Ovary (tissue), 9 donors: ENCODE results near the gene MELK. TPM values are rescaled to one million over a fixed set of nuclear protein-coding genes. Genes with fewer than 3 reads are reported as not detected.

Experiments used
- DNase-seq, 5 donors: peaks; one replicate each; pipeline ENCODE4 v3.0.0-alpha.2; 2019 to 2020
- H3K27ac ChIP-seq, 2 donors: fragments of 200-600 bp; one replicate each; pipeline versions ENCODE4 v1.5.1 to v1.8.0; 2019 to 2022
- H3K27me3 ChIP-seq: fragments of 200-600 bp; one replicate; pipeline ENCODE4 v1.8.0; 2022
- H3K36me3 ChIP-seq: fragments of 200-600 bp; sonication (generic); one replicate; pipeline ENCODE4 v1.5.1; 2019
- H3K4me1 ChIP-seq: one replicate; pipeline ENCODE4 v1.8.1; 2013; ENCODE audit warnings: mild to moderate bottlenecking, moderate library complexity; ENCODE audit not compliant: insufficient read depth
- H3K4me3 ChIP-seq: fragments of 200-600 bp; sonication (generic); one replicate; pipeline ENCODE4 v1.5.1; 2017
- H3K9me3 ChIP-seq, 2 donors: fragments of 200-600 bp in 1 of 2; sonication (generic) in 1 of 2; one replicate each; pipeline versions ENCODE4 v1.5.1 to v1.8.1; 2013 to 2019; ENCODE audit warnings: mild to moderate bottlenecking in 1 of 2, moderate library complexity in 1 of 2
- EP300 ChIP-seq: sonication (generic); formaldehyde crosslinking; IDR thresholded peaks from one replicate; pipeline ENCODE4 v1.6.1; 2017; ENCODE audit warnings: antibody characterized with exemption
- POLR2A ChIP-seq: fragments of 450-650 bp; IDR thresholded peaks from one replicate; pipeline ENCODE4 v1.6.1; 2017; ENCODE audit warnings: antibody characterized with exemption, mild to moderate bottlenecking, moderate library complexity
- WGBS, 3 donors: extraction: QIAGEN DNeasy Blood & Tissue Kit in 1 of 3; methylation state at CpG; one replicate each; pipeline versions ENCODE4 v1.1.5 to v1.1.7; 2013 to 2017; 5-methylcytosine and 5-hydroxymethylcytosine counted together
- intact Hi-C, 4 donors: fragments of 100-400 bp; cut with DNase I; formaldehyde crosslinking; loops; one replicate each; pipeline versions ENCODE4 v1.11.0 to v1.15.1; 2022 to 2023
- polyA plus RNA-seq, 2 donors: library from polyadenylated mRNA; stranded (reverse); fragments of 200-250 nt in 1 of 2; fragments of 350-450 nt in 1 of 2; fragmentation: Illumina TruSeq in 1 of 2; extraction: RNeasy Lipid Tissue Mini Kit (QIAGEN cat#74804) in 1 of 2; gene quantifications; one replicate each; pipeline ENCODE4 v1.2.3, GENCODE V29; 2013 to 2014
- total RNA-seq, 7 donors: library from RNA; depleted of rRNA in 2 of 7; stranded (reverse); fragments of >200 nt in 2 of 7; fragmentation: NEBNext Ultra II Directional in 3 of 7; extraction: Animal tissue kit (Norgen Biotek cat#: 25700) in 3 of 7; gene quantifications; one replicate each; pipeline versions ENCODE4 v1.1.0 to v1.2.4, GENCODE V29; 2016 to 2023
- TF ChIP-seq, protein P1 (sequence below), 3 donors: fragments of 450-650 bp in 2 of 3; fragments of 200-600 bp in 1 of 3; IDR thresholded peaks; one replicate each; pipeline versions ENCODE4 v1.5.1 to v1.8.0; 2016 to 2022; ENCODE audit warnings: antibody characterized with exemption in 3 of 3, mild to moderate bottlenecking in 1 of 3
- donor health status: DM: no; HTN: no; CAD: no; lungs with moderate emphysema.
- donor health status: DM: no; HTN: no; CAD: no.
- donor health status: Bipolar disorder and iron deficiency.
- donor health status: DM: yes; HTN: yes; CAD: no.
- donor health status: DM: no; HTN: no; CAD: no.
- donor health status: DM: yes; HTN: yes; CAD: no.

MELK gene
- total and polyA plus RNA-seq, 9 donors, result 0.25 to 1.3 (median 0.69) TPM; not detected in 2

DNA sequence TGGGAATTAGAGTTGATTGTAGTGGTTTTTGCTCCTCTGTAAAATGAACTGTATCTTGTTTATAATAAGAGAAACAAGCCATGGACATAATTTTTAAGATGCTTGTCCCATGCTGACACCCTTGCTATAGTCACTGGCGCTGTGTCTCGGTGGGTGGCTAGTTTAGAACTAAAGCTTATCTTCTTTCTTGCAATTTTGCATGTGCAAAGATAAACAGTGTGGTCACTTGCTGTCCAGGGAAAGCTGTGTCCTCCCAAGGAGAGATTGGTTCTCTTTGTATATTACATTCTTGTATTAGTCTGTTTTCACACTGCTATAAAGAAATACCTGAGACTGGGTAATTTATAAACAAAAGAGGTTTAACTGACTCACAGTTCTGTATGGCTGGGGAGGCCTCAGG is 143.8 kb downstream of the MELK start:
- no peaks in the 10 kb centered on the region for H3K4me1 ChIP-seq
- TF ChIP-seq EP300, result no peak
- TF ChIP-seq, protein P1, sequence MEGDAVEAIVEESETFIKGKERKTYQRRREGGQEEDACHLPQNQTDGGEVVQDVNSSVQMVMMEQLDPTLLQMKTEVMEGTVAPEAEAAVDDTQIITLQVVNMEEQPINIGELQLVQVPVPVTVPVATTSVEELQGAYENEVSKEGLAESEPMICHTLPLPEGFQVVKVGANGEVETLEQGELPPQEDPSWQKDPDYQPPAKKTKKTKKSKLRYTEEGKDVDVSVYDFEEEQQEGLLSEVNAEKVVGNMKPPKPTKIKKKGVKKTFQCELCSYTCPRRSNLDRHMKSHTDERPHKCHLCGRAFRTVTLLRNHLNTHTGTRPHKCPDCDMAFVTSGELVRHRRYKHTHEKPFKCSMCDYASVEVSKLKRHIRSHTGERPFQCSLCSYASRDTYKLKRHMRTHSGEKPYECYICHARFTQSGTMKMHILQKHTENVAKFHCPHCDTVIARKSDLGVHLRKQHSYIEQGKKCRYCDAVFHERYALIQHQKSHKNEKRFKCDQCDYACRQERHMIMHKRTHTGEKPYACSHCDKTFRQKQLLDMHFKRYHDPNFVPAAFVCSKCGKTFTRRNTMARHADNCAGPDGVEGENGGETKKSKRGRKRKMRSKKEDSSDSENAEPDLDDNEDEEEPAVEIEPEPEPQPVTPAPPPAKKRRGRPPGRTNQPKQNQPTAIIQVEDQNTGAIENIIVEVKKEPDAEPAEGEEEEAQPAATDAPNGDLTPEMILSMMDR (IDR thresholded peaks at IDR 0.05), result no peak
- TF ChIP-seq POLR2A, result no peak
- H3K27me3 ChIP-seq, result no peaks in the 10 kb centered on the region
- H3K9me3 ChIP-seq, result no peaks in the 10 kb centered on the region
- H3K36me3 ChIP-seq, result no peaks in the 10 kb centered on the region
- intact Hi-C loops, result no loop called here
- no peak overlapping the region for H3K27ac ChIP-seq
- no peak for DNase-seq
- 30 to 43% (median 42%) methylated on average over 2 of the region's 2 CpGs for WGBS, 3 donors
- no peak overlapping the region for H3K4me3 ChIP-seq

DNA sequence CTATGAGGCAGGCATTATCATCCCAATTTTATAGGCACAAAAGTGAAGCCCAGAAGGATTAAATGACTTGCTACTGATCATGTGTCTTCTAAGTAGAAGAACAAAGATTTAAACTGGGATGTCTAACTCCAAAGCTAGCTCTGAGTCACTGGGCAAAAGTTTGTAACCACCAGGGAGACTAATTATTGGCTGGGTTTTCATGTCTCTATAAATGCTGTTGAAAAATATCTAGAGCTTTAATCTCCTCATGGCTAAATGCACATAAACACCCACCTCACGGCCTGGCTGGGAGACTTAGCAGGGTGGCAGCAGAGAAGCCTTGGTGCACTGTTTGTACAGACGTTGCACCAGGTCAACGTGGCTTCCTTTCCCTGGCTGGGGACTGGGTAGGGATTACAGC is 144.6 kb downstream of the MELK start:
- Histone ChIP-seq H3K9me3 (no peaks in the 10 kb centered on the region), H3K4me3 (no peak overlapping the region), H3K4me1 (no peaks in the 10 kb centered on the region), H3K27ac (no peak overlapping the region), H3K36me3 (no peaks in the 10 kb centered on the region), H3K27me3 (no peaks in the 10 kb centered on the region)
- WGBS, 3 donors, result 75 to 77% (median 76%) methylated on average over 3 of the region's 3 CpGs
- DNase-seq, result no peak
- intact Hi-C loops, result no loop called here
- TF ChIP-seq POLR2A, result no peak
- TF ChIP-seq EP300, result no peak
- TF ChIP-seq, protein P1 (IDR thresholded peaks at IDR 0.05), result no peak

DNA sequence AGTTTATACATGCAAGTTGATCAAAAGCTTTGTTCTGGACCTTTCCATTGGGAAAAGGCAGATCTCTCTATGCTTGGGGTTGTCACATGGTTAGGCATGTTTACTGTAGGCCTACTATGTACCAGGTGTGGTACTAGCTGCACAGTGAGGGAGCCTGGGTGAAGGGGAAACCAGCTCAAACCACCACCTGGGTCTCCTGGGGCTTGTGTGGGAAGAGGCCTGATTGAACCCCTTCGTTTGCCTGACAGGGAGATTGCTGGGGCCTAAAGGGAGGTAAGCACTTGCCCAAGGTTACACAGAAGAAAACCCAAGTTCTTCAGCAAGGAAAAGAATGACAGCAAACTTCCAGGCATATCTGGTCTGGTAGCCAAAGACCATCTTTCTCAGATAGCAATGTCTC is 145.9 kb downstream of the MELK start:
- intact Hi-C loops, result no loop called here
- H3K36me3 ChIP-seq, result no peaks in the 10 kb centered on the region
- H3K4me3 ChIP-seq, result no peak overlapping the region
- no peaks in the 10 kb centered on the region for H3K9me3 ChIP-seq
- 11 to 39% (median 21%) methylated on average over 1 of the region's 1 CpG for WGBS, 3 donors
- H3K27ac ChIP-seq, result no peak overlapping the region
- DNase-seq, result no peak
- no peaks in the 10 kb centered on the region for H3K27me3 ChIP-seq
- TF ChIP-seq EP300 (no peak), POLR2A (no peak)
- TF ChIP-seq, protein P1 (IDR thresholded peaks at IDR 0.05), result no peak
- H3K4me1 ChIP-seq, result no peaks in the 10 kb centered on the region

DNA sequence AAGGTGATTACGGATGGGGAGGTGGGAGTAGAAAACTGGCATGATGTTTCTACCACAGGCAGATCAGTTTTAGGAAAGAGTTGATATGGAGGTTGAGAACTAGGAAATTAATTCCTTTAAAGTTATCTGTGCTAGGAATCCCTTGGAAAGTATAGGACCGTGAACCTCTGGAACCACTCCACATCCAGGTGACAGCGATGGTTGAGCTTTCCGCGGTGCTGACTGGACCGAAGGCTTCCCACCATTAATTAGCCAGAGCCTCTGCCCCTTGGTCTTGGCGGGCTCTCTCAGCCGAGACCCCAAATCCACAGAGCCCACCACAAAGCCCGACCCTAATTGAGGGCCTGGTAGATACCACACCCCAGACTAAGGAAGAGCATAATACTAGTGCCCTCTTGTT is 147.3 kb downstream of the MELK start:
- Histone ChIP-seq H3K27ac (no peak overlapping the region), H3K27me3 (no peaks in the 10 kb centered on the region), H3K4me1 (no peaks in the 10 kb centered on the region), H3K4me3 (no peak overlapping the region), H3K36me3 (no peaks in the 10 kb centered on the region), H3K9me3 (no peaks in the 10 kb centered on the region)
- intact Hi-C loops, result no loop called here
- TF ChIP-seq POLR2A, result no peak
- no peak for TF ChIP-seq EP300
- TF ChIP-seq, protein P1 (IDR thresholded peaks at IDR 0.05), result no peak
- no peak for DNase-seq
- 88 to 89% (median 88%) methylated on average over 9 of the region's 9 CpGs for WGBS, 3 donors
